Measurements from ENCODE around the gene WIPI1. TPM values are rescaled to one million over a fixed set of nuclear protein-coding genes. Genes with fewer than 3 reads are reported as not detected.
A peak's percentile ranks its signal among the peaks of the same experiment; 100 is the strongest.
"Not testable (repeated sequence)": the region's sequence is repeated elsewhere in the genome, so short reads cannot be mapped to it uniquely, and the experiment has no call there.

The WIPI1 gene
- total and polyA plus RNA-seq, 10 of the 15 experiments (the other 5 are each of a cell fraction or from before 2014, with no cell fraction given): 6.5 to 44.5 (median 26.2) TPM

DNA sequence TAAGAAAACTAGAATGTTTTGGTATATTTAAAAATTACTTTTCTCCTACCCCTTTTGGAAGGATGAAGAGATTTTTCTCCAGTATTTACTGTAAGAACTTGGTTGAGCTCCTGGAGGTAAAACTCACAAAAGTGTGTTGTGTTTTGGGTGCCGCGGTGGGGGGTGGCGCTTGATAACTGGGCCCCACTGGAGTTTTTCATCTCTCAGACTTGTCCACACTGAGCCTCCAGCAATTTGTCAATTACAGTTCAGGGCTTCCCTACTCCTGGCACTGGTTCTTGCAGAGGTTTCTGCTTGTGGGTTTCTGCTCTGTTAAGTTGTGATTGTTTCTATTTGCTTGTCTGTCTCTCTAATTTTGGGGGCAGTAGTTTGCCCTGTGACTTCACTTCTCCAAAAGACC, 40.0 kb downstream of the WIPI1 start (continued):
- TF ChIP-seq WRNIP1 (IDR thresholded peaks at IDR 0.05; ENCODE audit: borderline replicate concordance, low read depth, low read length): no peak

DNA sequence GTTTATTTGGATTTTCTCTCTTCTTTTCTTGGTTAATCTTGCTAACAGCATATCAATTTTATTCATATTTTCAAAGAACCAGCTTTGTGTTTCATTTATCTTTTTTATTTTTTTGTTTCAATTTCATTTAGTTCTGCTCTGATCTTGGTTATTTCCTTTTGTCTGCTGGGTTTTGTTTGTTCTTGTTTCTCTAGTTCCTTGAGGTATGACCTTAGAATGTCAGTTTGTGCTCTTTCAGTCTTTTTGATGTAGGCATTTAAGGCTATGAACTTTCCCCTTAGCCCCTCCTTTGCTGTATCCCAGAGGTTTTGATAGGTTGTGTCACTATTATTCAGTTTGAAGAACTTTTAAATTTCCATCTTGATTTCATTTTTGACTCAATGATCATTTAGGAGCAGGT, 42.4 kb downstream of the WIPI1 start:
- ATAC-seq; H3K36me3 ChIP-seq (ENCODE audit: control insufficient read depth in 2 of 2, insufficient read depth in 2 of 2, low read length in 1 of 2); H3K27me3 ChIP-seq (replicated peaks in 1 of 2; ENCODE audit: control insufficient read depth in 2 of 2, insufficient read depth in 2 of 2, low read length in 1 of 2); FAIRE-seq; intact Hi-C loops (cut with micrococcal nuclease; ENCODE audit: unreplicated experiment); H3K4me2 ChIP-seq (ENCODE audit: control insufficient read depth, insufficient read depth); DNase-seq (ENCODE audit: low read depth, low spot score); H3K4me3 ChIP-seq; H2AFZ ChIP-seq (ENCODE audit: control insufficient read depth, low read depth, low read length); BruUV-seq (replicated peaks); H3K9me3 ChIP-seq (replicated peaks; ENCODE audit: control insufficient read depth, insufficient read depth, low read length); H3K27ac ChIP-seq (ENCODE audit: control insufficient read depth, insufficient read depth); H3K9ac ChIP-seq (ENCODE audit: control insufficient read depth, insufficient read depth, low read length); H3K4me1 ChIP-seq (ENCODE audit: control insufficient read depth, insufficient read depth, low read length); H4K20me1 ChIP-seq (ENCODE audit: control insufficient read depth, insufficient read depth); in situ Hi-C loops (cut with MboI); H3K79me2 ChIP-seq (ENCODE audit: control insufficient read depth, insufficient read depth, low read length): not testable (repeated sequence)
- ChIA-PET RAD21 (ENCODE audit: unreplicated experiment) (interaction anchor here (1.0 kb wide), 1 partner anchor 17 kb away, joined by 3 read pairs; no protein-coding TSS in a partner anchor), POLR2A (interaction anchor here (0.7 to 1.3 kb wide), 2 partner anchors 167 to 234 kb away, joined by 3 read pairs; no protein-coding TSS in a partner anchor), SMC1A (ENCODE audit: uncharacterized antibody, unreplicated experiment) (interaction anchor here (1.1 to 1.9 kb wide), 3 partner anchors 9 to 22 kb away, joined by 4 to 6 read pairs (median 4); no protein-coding TSS in a partner anchor), CTCF (interaction anchor here (1.0 to 5.2 kb wide), 3 partner anchors 11 to 234 kb away, joined by 3 to 19 read pairs (median 3); no protein-coding TSS in a partner anchor)

DNA sequence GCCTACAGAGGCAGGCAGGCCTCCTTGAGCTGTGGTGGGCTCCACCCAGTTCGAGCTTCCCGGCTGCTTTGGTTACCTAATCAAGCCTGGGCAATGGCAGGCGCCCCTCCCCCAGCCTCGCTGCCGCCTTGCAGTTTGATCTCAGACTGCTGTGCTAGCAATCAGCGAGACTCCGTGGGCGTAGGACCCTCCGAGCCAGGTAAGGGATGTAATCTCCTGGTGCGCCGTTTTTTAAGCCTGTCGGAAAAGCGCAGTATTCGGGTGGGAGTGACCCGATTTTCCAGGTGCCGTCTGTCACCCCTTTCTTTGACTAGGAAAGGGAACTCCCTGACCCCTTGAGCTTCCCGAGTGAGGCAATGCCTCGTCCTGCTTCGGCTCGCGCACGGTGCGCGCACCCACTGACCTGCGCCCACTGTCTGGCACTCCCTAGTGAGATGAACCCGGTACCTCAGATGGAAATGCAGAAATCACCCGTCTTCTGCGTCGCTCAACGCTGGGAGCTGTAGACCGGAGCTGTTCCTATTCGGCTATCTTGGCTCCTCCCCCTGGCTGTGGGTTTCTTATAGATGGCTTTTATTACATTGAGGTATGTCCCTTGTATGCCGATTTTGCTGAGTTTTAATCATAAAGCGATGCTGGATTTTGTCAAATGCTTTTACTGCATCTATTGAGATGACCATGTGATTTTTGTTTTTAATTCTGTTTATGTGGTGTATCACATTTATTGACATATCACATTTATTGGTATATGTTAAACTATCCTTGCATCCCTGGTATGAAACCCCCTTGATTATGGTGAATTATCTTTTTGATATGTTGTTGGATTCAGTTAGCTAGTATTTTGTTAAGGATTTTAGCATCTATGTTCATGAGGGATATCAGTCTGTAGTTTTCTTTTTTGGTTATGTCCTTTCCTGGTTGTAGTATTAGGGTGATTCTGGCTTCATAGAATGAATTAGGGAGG, 43.4 kb downstream of the WIPI1 start:
- WGBS (ENCODE audit: insufficient coverage, insufficient replicate concordance, low lambda C conversion rate, missing lambda C conversion rate): 2% methylated on average over 32 of the region's 34 CpGs
- peak overlapping the region; percentile 63; the same call in 1 of the 2 replicates for H3K4me3 ChIP-seq
- H3K27ac ChIP-seq (ENCODE audit: control insufficient read depth, insufficient read depth); in situ Hi-C loops (cut with MboI); H4K20me1 ChIP-seq (ENCODE audit: control insufficient read depth, insufficient read depth); H3K9me3 ChIP-seq (replicated peaks; ENCODE audit: control insufficient read depth, insufficient read depth, low read length); H3K9ac ChIP-seq (ENCODE audit: control insufficient read depth, insufficient read depth, low read length); H3K79me2 ChIP-seq (ENCODE audit: control insufficient read depth, insufficient read depth, low read length); H3K27me3 ChIP-seq (replicated peaks in 1 of 2; ENCODE audit: control insufficient read depth in 2 of 2, insufficient read depth in 2 of 2, low read length in 1 of 2); DNase-seq (ENCODE audit: low read depth, low spot score); intact Hi-C loops (cut with micrococcal nuclease; ENCODE audit: unreplicated experiment); FAIRE-seq; BruUV-seq (replicated peaks); H3K36me3 ChIP-seq (ENCODE audit: control insufficient read depth in 2 of 2, insufficient read depth in 2 of 2, low read length in 1 of 2); H3K4me2 ChIP-seq (ENCODE audit: control insufficient read depth, insufficient read depth); H3K4me1 ChIP-seq (ENCODE audit: control insufficient read depth, insufficient read depth, low read length): not testable (repeated sequence)
- H2AFZ ChIP-seq (ENCODE audit: control insufficient read depth, low read depth, low read length): peak overlapping the region; percentile 23
- ChIA-PET POLR2A (interaction anchor here (1.3 kb wide), 1 partner anchor 233 kb away, joined by 3 read pairs; no protein-coding TSS in a partner anchor), CTCF (interaction anchor here (0.8 to 5.2 kb wide), 4 partner anchors 12 to 233 kb away, joined by 3 to 19 read pairs (median 3); no protein-coding TSS in a partner anchor), SMC1A (ENCODE audit: uncharacterized antibody, unreplicated experiment) (interaction anchor here (1.9 kb wide), 1 partner anchor 15 kb away, joined by 6 read pairs; no protein-coding TSS in a partner anchor), RAD21 (ENCODE audit: unreplicated experiment) (interaction anchor here (1.0 kb wide), 1 partner anchor 18 kb away, joined by 3 read pairs; no protein-coding TSS in a partner anchor)
- ATAC-seq: peak; percentile 64
- TF ChIP-seq, protein P1, sequence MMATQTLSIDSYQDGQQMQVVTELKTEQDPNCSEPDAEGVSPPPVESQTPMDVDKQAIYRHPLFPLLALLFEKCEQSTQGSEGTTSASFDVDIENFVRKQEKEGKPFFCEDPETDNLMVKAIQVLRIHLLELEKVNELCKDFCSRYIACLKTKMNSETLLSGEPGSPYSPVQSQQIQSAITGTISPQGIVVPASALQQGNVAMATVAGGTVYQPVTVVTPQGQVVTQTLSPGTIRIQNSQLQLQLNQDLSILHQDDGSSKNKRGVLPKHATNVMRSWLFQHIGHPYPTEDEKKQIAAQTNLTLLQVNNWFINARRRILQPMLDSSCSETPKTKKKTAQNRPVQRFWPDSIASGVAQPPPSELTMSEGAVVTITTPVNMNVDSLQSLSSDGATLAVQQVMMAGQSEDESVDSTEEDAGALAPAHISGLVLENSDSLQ (IDR thresholded peaks at IDR 0.05): peak; percentile 38

DNA sequence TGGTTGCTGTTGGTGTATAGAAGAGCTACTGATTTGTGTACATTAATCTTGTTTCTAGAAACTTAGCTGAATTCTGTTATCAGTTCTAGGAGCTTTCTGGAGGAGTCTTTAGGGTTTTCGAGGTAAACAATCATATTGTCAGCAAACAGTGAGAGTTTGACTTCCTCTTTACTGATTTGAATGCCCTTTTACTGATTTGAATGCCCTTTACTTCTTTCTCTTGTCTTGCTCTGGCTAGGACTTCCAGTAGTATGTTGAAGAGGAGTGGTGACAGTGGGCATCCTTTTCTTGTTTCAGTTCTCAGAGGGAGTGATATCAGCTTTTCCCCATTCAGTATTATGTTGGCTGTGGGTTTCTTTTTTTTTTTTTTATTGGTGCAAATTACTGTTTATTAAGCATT, 49.6 kb downstream of the WIPI1 start:
- H4K20me1 ChIP-seq (ENCODE audit: control insufficient read depth, insufficient read depth); H3K4me1 ChIP-seq (ENCODE audit: control insufficient read depth, insufficient read depth, low read length); BruUV-seq (replicated peaks); POLR2A ChIA-PET; H3K4me2 ChIP-seq (ENCODE audit: control insufficient read depth, insufficient read depth); FAIRE-seq; RAD21 ChIA-PET (ENCODE audit: unreplicated experiment); H3K27me3 ChIP-seq (replicated peaks in 1 of 2; ENCODE audit: control insufficient read depth in 2 of 2, insufficient read depth in 2 of 2, low read length in 1 of 2); H3K79me2 ChIP-seq (ENCODE audit: control insufficient read depth, insufficient read depth, low read length); H3K27ac ChIP-seq (ENCODE audit: control insufficient read depth, insufficient read depth); H3K4me3 ChIP-seq; intact Hi-C loops (cut with micrococcal nuclease; ENCODE audit: unreplicated experiment); in situ Hi-C loops (cut with MboI); H3K9me3 ChIP-seq (replicated peaks; ENCODE audit: control insufficient read depth, insufficient read depth, low read length); ATAC-seq; H3K9ac ChIP-seq (ENCODE audit: control insufficient read depth, insufficient read depth, low read length); DNase-seq (ENCODE audit: low read depth, low spot score); H2AFZ ChIP-seq (ENCODE audit: control insufficient read depth, low read depth, low read length); H3K36me3 ChIP-seq (ENCODE audit: control insufficient read depth in 2 of 2, insufficient read depth in 2 of 2, low read length in 1 of 2): not testable (repeated sequence)
- CTCF ChIA-PET: interaction anchor here (0.6 to 1.3 kb wide), 2 partner anchors 9 to 280 kb away, joined by 3 to 9 read pairs; no protein-coding TSS in a partner anchor
- 0% methylated on average over 1 of the region's 1 CpG for WGBS (ENCODE audit: insufficient coverage, insufficient replicate concordance, low lambda C conversion rate, missing lambda C conversion rate)
- SMC1A ChIA-PET (ENCODE audit: uncharacterized antibody, unreplicated experiment): interaction anchor here (0.7 to 0.8 kb wide), 2 partner anchors 9 to 30 kb away, joined by 3 to 4 read pairs; no protein-coding TSS in a partner anchor
